HG03066 (cell line): ENCODE results near the gene NECAP2.
"Not testable (repeated sequence)": the region's sequence is repeated elsewhere in the genome, so short reads cannot be mapped to it uniquely, and the experiment has no call there.

Experiments
- ATAC-seq: cut with Tn5 transposase; IDR thresholded peaks from one replicate; pipeline ENCODE4 v1.9.1; 2021; ENCODE audit warnings: low read depth; ENCODE audit not compliant: unreplicated experiment

The NECAP2 gene

DNA sequence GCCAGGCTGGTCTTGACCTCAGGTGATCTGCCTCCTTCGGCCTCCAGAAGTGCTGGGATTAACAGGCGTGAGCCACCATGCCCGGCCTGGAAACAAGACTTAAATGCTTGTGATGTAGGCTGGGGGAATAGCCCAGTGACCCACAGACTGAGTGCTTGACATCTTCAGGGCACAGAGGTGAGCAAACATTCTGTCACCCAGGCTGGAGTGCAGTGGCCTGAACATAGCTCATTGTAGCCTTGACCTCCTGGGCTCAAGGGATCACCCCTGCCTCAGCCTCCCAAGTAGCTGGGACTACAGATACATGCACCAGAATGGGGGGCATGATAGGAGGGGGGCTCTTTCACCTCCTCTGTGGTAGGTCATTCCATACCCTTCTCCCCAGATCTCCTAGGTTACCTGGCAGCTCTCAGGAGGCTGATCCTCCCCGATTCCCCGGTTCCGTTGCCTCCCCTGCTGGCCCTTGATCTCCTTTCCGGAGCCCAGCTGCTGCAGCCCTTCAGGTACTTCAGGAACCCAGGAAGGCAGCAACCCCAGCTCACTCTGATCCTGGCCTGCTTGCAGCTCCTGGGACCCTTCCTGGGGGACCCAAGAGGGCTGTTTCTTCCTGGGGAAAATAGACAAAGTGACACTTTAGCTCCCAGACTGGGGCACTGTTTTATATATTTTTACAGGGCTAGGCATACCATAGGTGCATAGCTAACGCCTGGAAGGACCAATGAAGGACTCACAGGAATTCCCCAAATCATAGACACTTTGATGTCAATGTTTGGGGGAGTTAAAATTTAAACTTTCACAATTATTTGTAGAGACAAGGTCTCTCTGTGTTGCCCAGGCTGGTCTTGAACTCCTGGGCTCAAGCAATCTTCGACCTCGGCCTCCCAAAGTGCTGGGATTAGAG, 15.1 kb upstream of the NECAP2 start:
- no peak for ATAC-seq

DNA sequence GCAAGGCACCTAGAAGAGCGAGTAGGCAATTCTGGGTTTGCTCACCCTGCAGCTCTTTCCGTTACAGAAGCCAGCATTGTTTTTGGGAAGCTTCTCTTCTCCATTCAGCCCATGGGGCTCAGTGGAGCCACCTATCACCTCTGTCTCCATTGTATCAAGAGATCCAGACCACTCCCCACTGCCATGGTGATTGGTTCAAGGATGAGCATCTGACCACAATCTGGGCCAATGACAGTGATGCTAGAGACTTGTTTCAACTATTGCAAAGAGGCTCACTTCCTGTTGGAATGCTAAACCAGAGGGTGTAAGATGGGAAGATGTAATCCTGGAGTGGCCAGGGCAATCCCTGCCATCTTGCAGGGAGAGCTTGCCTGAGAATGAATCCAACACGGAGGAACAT, 9.9 kb upstream of the NECAP2 start:
- ATAC-seq = no peak

DNA sequence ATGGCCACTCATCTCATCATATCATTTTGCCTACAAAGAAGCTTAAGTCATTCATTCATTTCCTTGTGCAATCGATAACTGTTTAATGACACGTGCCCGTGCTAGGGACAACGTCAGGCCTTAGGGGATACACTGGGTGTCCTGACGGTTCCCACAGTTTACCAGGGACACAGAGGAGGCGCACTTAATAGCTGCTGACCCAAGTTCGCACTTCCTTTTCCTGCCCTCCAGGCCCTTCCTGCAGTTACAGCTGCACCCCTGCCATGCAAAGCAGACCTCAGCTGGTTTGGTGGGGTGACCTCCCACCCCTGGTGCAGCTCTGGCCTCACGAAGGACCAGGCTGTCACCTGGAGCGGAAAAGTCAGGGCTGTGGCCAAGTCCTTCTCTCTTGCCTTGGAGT, 7.5 kb upstream of the NECAP2 start:
- no peak for ATAC-seq

DNA sequence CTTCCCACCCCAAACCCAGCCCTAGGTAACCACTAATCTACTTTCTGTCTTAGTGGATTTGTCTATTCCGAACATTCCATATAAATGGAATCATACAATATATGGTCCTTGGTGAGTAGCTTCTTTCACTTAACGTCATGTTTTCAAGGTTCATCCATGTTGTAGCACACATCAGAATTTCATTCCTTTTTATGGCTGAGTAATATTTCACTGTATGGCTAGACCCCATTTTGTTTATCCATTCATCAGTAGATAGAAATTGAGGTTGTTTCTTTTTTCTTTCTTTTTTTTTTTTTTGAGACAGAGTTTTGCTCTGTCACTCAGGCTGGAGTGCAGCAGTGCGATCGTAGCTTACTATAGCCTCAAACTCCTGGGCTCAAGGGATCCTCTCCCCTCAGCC, 6.5 kb upstream of the NECAP2 start:
- no peak for ATAC-seq

DNA sequence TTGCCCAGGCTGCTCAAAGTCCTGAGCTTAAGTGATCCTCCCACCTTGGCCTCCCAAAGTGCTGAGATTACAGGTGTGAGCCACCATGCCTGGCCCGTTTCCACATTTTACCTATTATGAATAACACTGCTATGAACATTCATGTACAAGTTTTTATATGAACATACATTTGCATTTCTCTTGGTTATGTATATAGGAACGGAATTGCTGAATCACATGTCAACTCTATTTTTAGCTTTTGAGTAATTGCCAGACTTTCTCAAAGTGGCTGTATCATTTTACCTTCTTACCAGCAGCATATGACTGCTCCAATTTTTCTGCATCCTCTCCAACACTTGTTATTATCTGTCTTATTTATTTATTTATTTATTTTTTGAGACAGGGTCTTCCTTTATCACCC, 6.0 kb upstream of the NECAP2 start:
- no peak for ATAC-seq

DNA sequence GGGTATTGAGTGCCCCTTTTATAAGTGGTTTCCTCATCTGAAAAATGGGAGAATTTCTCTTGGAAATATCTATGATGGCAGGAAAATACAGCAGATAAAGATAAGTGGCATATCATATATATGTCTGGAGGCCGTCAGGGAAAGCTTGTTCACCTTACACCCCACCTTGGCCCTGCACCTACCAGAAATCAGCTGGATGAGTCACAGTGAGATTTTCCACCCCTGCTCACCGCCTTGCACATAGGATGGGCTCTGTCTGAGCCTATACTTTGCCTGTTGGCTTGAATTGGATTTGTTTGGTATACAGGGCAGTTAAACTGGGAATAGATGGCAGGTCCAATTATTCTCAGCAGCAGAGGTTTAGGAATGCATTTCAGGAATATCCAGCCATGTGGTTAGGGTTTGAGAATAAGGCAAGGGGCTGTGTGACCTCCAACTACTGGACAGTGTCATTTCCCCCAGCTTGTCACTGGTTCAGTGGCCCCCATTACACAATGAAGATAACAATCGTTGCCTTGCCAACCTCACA, 3.5 kb upstream of the NECAP2 start, which contains the start of gene SPATA21:
SPATA21 (minus strand) TSS at position 479 of the 529 bp plus-strand sequence. CDS start 6,053 bp downstream, outside the sequence.
- no peak for ATAC-seq

DNA sequence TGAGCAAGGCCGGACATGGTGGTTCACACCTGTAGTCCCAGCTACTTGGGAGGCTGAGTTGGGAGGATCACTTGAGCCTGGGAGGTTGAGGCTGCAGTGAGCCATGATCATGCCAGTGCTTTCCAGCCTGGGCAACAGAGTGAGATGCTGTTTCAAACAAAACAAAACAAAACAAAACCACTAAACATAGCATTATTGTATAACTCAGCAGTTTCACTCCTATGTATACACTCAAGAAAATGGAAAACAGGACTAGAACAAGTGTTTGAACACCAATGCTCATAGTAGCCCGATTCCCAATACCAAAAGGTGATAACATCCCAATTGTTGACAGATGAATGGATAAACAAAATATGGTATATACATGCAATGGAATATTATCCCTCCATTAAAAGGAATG, 2.0 kb upstream of the NECAP2 start:
- no peak for ATAC-seq

DNA sequence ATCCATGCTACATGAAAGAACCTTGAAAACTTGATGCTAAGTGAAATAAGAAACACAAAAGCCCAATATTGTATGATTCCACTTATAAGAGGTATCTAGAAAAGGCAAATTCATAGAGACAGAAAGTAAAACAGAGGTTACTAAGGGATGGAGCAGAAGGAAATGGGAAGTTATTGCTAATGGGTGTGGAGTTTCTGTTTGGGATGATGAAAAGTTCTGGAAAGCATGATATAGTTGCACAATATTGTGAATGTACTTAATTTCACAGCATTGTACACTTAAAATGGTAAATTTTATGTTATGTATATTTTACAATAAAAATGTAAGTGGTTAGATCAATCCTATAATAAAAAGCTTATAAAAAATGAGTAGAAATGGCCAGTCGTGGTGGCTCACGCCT, 1.6 kb upstream of the NECAP2 start:
- ATAC-seq = no peak

DNA sequence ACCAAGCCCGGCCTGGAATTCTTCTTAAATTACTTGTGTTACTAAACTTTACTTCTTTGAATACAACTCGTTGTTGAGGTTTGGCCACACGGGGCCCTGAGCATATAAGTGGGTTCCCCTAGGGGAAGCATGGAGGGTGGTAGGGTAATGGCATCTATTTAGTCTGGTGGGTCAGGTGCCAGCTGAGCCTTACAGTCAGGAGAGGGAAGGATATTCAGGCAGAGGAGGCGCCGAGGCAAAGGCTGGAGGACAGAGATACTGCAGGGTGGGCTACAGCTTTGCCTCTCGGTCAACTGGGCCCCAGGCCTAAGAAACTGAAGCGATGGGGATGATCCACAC, 424 bp upstream of the NECAP2 start:
- peak; percentile 12 for ATAC-seq

DNA sequence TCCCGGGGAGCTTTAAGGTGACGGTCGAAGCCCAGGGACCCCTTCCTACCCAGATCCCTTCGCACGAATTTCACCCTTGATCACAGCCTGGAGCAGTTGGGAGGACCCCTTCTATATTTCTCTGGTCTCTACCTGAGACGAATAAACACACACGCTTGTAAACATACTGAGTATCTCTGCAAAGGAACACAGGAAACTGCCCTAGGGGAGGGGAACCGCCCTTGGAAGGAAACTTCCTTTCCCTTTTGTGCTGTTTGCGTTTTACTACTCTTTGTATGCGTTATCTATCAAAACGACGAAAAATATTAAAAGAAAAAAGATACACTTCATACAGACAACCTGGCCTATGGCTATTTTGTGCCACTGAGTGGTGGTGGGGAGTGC, 750 bp downstream of the NECAP2 start:
- ATAC-seq = no peak

DNA sequence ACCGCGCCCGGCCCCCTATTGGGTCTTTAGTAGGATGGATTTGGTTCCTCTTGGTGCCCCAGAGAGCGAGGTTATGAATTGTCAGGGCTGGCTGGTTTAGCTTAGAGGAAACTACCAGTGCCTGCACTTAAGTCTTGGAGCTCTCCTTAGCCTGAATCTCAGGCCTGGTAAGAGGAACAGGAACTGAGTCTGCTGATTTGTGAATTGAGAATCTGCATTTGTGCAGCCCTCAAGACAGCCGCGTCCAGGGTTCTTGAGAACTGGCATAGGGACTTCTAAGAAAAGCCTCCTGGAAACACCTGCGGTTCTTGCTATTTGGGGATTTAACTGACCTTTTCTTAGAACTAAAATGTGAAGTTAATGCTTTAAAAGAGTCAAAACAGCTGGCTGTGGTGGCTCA, 1.7 kb downstream of the NECAP2 start:
- no peak for ATAC-seq

DNA sequence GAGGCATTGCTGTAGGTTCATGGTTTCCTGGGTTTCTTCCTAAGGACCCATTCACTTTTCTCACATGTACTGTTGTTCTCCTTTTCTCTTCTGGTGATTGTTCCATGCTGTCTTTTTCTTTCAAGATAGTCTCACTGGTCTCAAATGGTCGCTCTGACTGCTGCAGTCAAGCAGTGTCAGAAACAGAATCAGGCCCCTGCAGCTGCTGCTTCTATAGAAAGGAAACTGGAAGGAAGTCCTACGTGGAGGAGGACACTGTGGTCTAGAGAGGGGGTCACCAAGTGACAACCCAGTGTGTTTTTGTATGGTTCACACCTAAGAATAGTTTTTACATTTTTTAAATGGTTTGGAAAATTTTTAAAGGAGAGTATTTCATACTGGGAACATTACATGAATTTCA, 2.4 kb downstream of the NECAP2 start:
- ATAC-seq = no peak

DNA sequence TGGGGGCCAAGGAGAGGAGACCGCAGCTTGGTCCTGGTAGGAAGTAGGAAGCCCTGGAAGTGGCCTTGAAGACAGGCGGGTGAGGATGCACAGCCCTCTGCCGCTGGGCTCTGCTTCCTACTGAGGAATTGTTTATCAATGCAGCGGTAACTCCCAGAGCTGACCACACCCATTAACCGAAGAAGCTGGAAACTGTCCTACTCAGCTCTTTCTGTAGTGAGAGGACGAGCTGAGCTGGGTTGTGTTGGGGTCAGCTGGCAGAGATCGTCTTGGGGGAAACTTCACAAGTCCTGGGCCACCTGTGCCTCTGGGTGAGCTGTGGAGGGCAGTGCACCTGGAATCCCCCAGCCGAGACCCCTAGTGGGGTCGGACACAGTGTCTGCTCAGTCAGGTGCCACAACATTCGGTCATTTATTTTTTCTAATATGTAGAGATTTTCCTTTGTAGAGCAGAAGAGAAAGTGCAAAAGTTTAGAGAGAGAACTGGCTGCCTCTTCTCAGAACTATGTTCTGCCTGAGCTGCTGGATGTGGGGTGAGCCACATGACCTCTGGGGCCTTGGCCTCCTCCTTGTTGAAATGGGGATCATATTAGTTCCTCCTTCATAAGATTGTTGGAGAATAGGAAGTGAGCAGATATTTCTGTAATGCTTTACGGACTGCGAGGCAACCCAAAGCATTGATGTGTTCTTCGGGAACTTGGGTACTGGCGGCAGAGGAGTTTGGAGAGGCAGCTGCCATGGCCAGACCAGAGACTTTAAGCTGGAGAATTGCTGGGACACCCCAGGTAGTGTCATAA, 3.6 kb downstream of the NECAP2 start:
- no peak for ATAC-seq

DNA sequence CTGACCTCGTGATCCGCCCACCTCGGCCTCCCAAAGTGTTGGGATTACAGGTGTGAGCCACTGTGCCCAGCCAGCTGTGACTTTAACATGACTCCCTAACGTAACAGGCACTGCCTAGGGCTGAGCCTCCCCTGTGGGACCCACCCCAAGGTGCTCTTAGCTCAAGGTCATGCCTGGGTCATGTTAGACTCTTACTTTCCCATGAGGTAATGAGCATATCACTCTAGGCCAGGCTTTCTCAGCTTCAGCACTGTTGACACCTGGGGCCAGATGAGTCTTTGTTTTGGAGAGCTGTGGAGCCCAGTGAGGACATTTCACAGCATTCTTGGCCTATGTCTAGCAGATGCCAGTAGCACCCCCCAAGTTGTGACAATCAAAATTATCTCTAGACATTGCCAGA, 4.5 kb downstream of the NECAP2 start:
- no peak for ATAC-seq

DNA sequence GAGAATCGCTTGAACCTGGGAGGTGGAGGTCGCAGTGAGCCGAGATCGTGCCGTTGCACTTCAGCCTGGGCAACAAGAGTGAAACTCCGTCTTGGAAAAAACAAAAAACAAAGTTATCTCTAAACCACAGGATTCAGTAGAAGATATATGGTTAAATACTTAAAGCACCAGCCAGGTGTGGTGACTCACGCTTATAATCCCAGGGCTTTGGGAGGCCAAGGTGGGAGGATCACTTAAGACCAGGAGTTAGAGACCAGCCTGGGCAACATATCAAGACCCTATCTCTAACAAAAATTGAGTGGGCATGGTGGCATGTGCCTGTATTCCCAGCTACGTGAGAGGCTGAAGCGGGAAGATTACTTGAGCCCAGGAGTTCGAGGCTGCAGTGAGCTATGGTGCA, 5.6 kb downstream of the NECAP2 start:
- ATAC-seq = no peak

DNA sequence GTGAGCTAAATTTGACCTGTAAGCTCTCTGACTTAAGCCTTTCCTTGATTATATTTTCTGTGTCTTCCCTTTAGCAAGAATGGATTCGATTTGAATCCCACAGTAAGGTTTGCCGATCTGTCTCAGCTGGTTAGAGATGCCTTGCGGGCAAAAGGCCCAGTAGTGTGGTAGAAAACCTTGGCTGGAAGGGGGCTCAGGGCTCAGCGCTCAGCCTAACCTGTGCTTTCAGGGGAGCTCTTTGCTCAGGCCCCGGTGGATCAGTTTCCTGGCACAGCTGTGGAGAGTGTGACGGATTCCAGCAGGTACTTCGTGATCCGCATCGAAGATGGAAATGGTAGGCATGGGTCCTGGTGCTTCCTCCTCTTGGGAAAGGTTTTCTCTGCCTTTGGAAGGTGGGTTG, 7.1 kb downstream of the NECAP2 start:
- ATAC-seq = no peak

DNA sequence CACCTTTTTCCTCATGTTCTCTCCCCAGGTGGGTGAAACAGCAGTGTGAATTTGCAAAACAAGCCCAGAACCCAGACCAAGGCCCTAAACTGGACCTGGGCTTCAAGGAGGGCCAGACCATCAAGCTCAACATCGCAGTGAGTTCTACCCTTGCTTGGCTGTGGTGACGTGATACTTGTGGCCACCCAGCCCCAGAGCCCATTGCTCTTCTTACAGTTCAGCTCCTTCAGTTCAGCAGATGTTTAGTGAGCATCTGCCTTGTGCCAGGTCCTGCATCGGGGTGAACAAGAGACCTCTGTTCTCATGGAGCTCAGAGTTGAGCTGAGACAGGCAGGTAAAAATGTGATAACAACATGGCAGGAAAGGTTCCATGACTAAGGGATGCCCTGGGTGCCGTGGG, 8.5 kb downstream of the NECAP2 start:
- ATAC-seq = no peak

DNA sequence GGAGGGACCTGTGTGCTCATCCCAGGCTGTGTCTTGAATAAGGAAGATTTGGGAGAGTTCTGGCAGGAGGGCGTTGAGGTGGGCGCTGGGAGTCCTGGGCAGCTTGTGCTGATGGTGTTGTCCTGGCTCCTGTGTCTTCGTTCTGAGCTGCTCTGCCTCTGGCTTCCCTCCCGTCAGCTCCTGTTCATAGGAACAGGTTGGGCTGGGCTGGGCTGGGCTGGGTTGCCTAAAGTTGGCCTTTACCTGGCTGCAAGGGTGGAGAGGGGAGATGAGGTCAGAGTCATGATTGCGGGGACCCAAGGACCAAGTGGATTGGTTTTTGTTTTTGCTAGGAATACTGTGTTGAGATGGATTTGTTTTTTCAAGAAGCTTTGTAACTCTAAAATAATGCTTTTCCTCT, 9.1 kb downstream of the NECAP2 start:
- ATAC-seq = no peak

DNA sequence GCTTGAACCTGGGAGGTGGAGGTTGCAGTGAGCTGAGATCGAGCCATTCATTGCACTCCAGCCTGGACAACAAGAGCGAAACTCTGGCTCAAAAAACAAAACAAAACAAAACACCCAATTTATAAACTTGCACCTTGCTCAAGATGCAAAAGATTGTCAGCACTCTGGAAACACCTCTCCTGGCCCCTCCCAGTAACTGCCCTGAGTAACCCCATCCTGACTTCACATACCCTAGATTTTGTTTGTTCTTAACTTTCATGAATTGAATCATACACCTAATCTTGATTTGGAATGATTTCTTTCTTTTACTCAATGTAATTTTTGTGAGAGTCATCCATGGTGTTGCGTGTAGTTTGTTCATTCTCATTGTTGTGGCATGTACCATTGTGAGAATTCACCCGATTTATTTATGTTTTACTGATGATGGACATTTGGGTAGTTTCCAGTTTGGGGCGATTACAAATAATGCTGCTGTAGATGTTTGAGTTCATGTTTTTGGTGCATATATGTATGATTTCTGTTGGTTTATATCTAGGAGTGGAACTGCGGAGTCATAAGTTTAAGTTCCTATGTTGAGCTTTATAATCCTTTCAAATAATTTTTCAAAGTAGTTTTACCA, 10.4 kb downstream of the NECAP2 start:
- ATAC-seq = no peak

DNA sequence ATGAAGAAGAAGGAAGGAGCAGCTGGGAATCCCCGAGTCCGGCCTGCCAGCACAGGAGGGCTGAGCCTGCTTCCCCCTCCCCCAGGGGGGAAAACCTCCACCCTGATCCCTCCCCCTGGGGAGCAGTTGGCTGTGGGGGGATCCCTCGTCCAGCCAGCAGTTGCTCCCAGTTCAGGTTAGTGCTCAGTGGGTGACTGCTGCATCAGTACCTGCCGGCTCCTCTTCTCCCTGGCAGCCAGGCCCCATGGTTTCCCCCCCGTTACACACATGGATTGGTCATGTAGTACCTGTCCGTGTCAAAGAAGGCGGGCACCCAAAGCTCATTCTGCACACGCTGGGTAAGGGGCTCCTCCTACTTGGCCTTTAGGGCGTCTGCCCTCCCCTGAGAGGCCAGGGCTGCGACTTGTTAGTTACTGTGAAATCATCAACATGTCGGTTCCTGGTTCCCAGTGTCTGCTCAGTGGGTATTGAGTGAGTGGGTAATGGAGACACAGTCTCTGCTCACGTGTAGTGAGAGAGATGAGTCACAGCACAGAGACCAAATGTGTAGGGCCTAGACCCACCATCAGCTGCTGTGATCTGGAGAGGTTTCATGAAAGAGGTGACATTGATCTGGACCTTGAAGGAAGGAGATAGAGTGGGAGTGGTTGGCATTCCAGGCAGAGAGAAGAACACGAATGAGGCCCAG, 11.5 kb downstream of the NECAP2 start:
- ATAC-seq = no peak

DNA sequence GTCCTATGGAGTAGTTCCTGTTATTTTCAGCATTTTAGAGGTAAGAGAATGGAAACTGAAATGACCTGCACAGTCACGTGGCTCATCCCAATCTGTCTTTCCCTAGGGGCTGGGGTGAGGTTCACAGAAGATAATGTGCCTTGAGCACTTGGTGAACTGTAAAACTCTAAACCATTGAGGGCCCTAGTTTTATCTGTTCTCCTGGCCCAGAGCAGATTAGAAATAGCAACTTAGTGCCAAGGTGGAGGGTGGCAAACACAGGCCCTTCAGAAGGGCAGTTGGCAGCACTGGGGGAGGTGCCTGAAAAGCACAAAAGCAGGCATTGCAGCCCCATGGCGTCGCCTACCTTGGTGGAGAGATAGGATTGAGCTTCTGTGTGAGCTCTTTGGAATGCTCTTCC, 14.4 kb downstream of the NECAP2 start:
- ATAC-seq = not testable (repeated sequence)
